ENCODE measurements around the gene S100A12. TPM values are rescaled to one million over a fixed set of nuclear protein-coding genes. Genes with fewer than 3 reads are reported as not detected.

S100A12 gene
- total RNA-seq, 2 experiments from 2014 or later: 4.0 to 5.5 TPM

DNA sequence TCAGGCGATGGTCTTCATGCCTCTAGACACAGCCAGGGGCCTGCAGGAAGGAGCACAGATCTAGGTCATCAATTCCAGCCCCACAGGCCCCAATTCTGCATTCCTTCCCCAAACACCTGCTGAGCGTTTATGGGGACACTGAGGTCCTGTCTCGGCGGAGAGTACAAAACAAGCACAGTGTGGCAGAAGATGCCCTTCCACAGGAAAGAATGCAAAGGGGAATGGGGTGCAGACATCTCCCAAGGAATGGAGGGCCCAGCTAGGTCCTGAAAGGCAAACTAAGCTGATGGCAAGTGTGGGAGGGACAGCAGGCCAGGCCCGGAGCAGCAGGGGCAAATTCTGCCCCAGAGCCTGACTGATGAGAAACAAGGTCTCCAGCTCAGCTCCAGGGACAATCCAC, 19.0 kb upstream of the S100A12 start:
- TF ChIP-seq, protein P1, sequence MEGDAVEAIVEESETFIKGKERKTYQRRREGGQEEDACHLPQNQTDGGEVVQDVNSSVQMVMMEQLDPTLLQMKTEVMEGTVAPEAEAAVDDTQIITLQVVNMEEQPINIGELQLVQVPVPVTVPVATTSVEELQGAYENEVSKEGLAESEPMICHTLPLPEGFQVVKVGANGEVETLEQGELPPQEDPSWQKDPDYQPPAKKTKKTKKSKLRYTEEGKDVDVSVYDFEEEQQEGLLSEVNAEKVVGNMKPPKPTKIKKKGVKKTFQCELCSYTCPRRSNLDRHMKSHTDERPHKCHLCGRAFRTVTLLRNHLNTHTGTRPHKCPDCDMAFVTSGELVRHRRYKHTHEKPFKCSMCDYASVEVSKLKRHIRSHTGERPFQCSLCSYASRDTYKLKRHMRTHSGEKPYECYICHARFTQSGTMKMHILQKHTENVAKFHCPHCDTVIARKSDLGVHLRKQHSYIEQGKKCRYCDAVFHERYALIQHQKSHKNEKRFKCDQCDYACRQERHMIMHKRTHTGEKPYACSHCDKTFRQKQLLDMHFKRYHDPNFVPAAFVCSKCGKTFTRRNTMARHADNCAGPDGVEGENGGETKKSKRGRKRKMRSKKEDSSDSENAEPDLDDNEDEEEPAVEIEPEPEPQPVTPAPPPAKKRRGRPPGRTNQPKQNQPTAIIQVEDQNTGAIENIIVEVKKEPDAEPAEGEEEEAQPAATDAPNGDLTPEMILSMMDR (IDR thresholded peaks at IDR 0.05): no peak
- no peaks in the 10 kb centered on the region for H3K9me3 ChIP-seq (ENCODE audit: control insufficient read depth in 1 of 2, insufficient read depth in 1 of 2, low read length in 2 of 2)
- no peaks in the 10 kb centered on the region for H3K4me1 ChIP-seq (ENCODE audit: insufficient read depth, low read length)
- H3K9me3 Mint-ChIP-seq: no peaks in the 10 kb centered on the region
- peaks cover 38% of the 10 kb centered on the region for H3K27me3 Mint-ChIP-seq
- H3K4me3 ChIP-seq (ENCODE audit: low read length): no peak overlapping the region
- intact Hi-C loops (cut with DNase I, micrococcal nuclease): no loop called here
- ATAC-seq (ENCODE audit: poor library complexity): no peak
- H3K27me3 ChIP-seq (ENCODE audit: control insufficient read depth in 1 of 2, insufficient read depth in 2 of 2, low read length in 2 of 2): peaks cover 8 to 19% of the 10 kb centered on the region in 2 experiments
- H3K36me3 Mint-ChIP-seq (ENCODE audit: low read depth): no peaks in the 10 kb centered on the region
- ChIA-PET CTCF (no interaction called here), POLR2A (no interaction called here)
- no peaks in the 10 kb centered on the region for H3K4me1 Mint-ChIP-seq (ENCODE audit: low read depth)
- no peak overlapping the region for H3K27ac Mint-ChIP-seq
- peak in 1 of 14 experiments; percentile 7 for DNase-seq
- H3K36me3 ChIP-seq (ENCODE audit: insufficient read depth, low read length): no peaks in the 10 kb centered on the region
- H3K27ac ChIP-seq (ENCODE audit: low read depth in 1 of 2, low read length in 2 of 2): no peak overlapping the region
- H3K4me3 Mint-ChIP-seq: no peak overlapping the region

- intact Hi-C loops (cut with DNase I, micrococcal nuclease): no loop called here
- no peak for ATAC-seq (ENCODE audit: poor library complexity)
- ChIA-PET POLR2A (no interaction called here), CTCF (no interaction called here)
- Histone ChIP-seq H3K36me3 (ENCODE audit: insufficient read depth, low read length) (no peaks in the 10 kb centered on the region), H3K4me3 (ENCODE audit: low read length) (no peak overlapping the region), H3K9me3 (ENCODE audit: control insufficient read depth in 1 of 2, insufficient read depth in 1 of 2, low read length in 2 of 2) (no peaks in the 10 kb centered on the region), H3K4me1 (ENCODE audit: insufficient read depth, low read length) (no peaks in the 10 kb centered on the region), H3K27ac (ENCODE audit: low read depth in 1 of 2, low read length in 2 of 2) (no peak overlapping the region), H3K27me3 (ENCODE audit: control insufficient read depth in 1 of 2, insufficient read depth in 2 of 2, low read length in 2 of 2) (peaks cover 8 to 19% of the 10 kb centered on the region in 2 experiments)
- no peaks in the 10 kb centered on the region for H3K4me1 Mint-ChIP-seq (ENCODE audit: low read depth)
- peaks cover 38% of the 10 kb centered on the region for H3K27me3 Mint-ChIP-seq
- peak in 1 of 14 experiments; percentile 6 for DNase-seq
- no peak overlapping the region for H3K27ac Mint-ChIP-seq
- no peak overlapping the region for H3K4me3 Mint-ChIP-seq
- no peaks in the 10 kb centered on the region for H3K36me3 Mint-ChIP-seq (ENCODE audit: low read depth)
- TF ChIP-seq, protein P1 (IDR thresholded peaks at IDR 0.05): no peak
- no peaks in the 10 kb centered on the region for H3K9me3 Mint-ChIP-seq
Observed at GRCh38 chr1:153393926-153394325, 18.5 kb upstream of the S100A12 start.

- Mint-ChIP-seq H3K27me3 (peaks cover 32% of the 10 kb centered on the region), H3K27ac (no peak overlapping the region), H3K4me1 (ENCODE audit: low read depth) (no peaks in the 10 kb centered on the region), H3K4me3 (no peak overlapping the region), H3K36me3 (ENCODE audit: low read depth) (no peaks in the 10 kb centered on the region), H3K9me3 (no peaks in the 10 kb centered on the region)
- H3K4me1 ChIP-seq (ENCODE audit: insufficient read depth, low read length): no peaks in the 10 kb centered on the region
- POLR2A ChIA-PET: no interaction called here
- no peaks in the 10 kb centered on the region for H3K36me3 ChIP-seq (ENCODE audit: insufficient read depth, low read length)
- no peak overlapping the region for H3K27ac ChIP-seq (ENCODE audit: low read depth in 1 of 2, low read length in 2 of 2)
- no peaks in the 10 kb centered on the region for H3K9me3 ChIP-seq (ENCODE audit: control insufficient read depth in 1 of 2, insufficient read depth in 1 of 2, low read length in 2 of 2)
- H3K27me3 ChIP-seq (ENCODE audit: control insufficient read depth in 1 of 2, insufficient read depth in 2 of 2, low read length in 2 of 2): peaks cover 8 to 19% of the 10 kb centered on the region in 2 experiments
- no peak for ATAC-seq (ENCODE audit: poor library complexity)
- H3K4me3 ChIP-seq (ENCODE audit: low read length): no peak overlapping the region
- no peak for DNase-seq
- intact Hi-C loops (cut with DNase I, micrococcal nuclease): no loop called here
- TF ChIP-seq, protein P1 (IDR thresholded peaks at IDR 0.05): no peak
- CTCF ChIA-PET: no interaction called here
Observed at GRCh38 chr1:153392822-153393221, 17.4 kb upstream of the S100A12 start.

Measured in CD4-positive, alpha-beta T cell (primary cell).